Retina (tissue), 1 donor: ENCODE data around the gene NGRN.
"Not testable (repeated sequence)": the region's sequence is repeated elsewhere in the genome, so short reads cannot be mapped to it uniquely, and the experiment has no call there.

Experiments used
- DNase-seq: peaks from one replicate; pipeline ENCODE4 v3.0.0-alpha.2; 2016

NGRN gene

GRCh38 chr15:90234096-90234988 is 31.1 kb upstream of the NGRN start, which contains the start of gene GDPGP1:
Gene GDPGP1, plus strand, starts transcription at chr15:90234209. Its CDS starts 6,700 bp downstream, at chr15:90240909.
- DNase-seq = no peak

- DNase-seq = no peak
Measured at GRCh38 chr15:90239371-90239770, 26.1 kb upstream of the NGRN start.

GRCh38 chr15:90240856-90241255 is 24.6 kb upstream of the NGRN start:
- no peak for DNase-seq

- no peak for DNase-seq
Measured at GRCh38 chr15:90241343-90242192, 23.9 kb upstream of the NGRN start.

- no peak for DNase-seq
Measured at GRCh38 chr15:90243943-90244639, 21.4 kb upstream of the NGRN start.

GRCh38 chr15:90248789-90249202 is 16.7 kb upstream of the NGRN start:
- DNase-seq = no peak

- DNase-seq = peak; percentile 96
Measured at GRCh38 chr15:90249203-90249863, 16.1 kb upstream of the NGRN start, which contains the start of gene TTLL13. Gene TTLL13, plus strand, starts transcription at chr15:90249556. Its CDS starts 1,075 bp downstream, at chr15:90250631.

- DNase-seq = no peak
Measured at GRCh38 chr15:90257776-90258175, 7.7 kb upstream of the NGRN start.

- no peak for DNase-seq
Measured at GRCh38 chr15:90259524-90259923, 5.9 kb upstream of the NGRN start.

- DNase-seq = not testable (repeated sequence)
Measured at GRCh38 chr15:90260731-90261130, 4.7 kb upstream of the NGRN start.

GRCh38 chr15:90261811-90262210 is 3.7 kb upstream of the NGRN start:
- no peak for DNase-seq

- no peak for DNase-seq
Measured at GRCh38 chr15:90262426-90262825, 3.0 kb upstream of the NGRN start.

GRCh38 chr15:90264671-90265070 is 801 bp upstream of the NGRN start:
- DNase-seq = no peak

GRCh38 chr15:90266061-90266431 is 574 bp downstream of the NGRN start:
- no peak for DNase-seq

- DNase-seq = no peak
Measured at GRCh38 chr15:90266485-90266884, 1.0 kb downstream of the NGRN start.

GRCh38 chr15:90268415-90268814 is 2.9 kb downstream of the NGRN start:
- DNase-seq = no peak

- no peak for DNase-seq
Measured at GRCh38 chr15:90270502-90271150, 5.2 kb downstream of the NGRN start.

GRCh38 chr15:90271459-90272166 is 6.1 kb downstream of the NGRN start:
- no peak for DNase-seq

GRCh38 chr15:90278467-90278866 is 13.0 kb downstream of the NGRN start:
- not testable (repeated sequence) for DNase-seq

- DNase-seq = not testable (repeated sequence)
Measured at GRCh38 chr15:90280743-90281142, 15.3 kb downstream of the NGRN start.

GRCh38 chr15:90281637-90282036 is 16.2 kb downstream of the NGRN start:
- not testable (repeated sequence) for DNase-seq
